H1 (cell line): ENCODE results near the gene MAP1LC3A. TPM values are rescaled to one million over a fixed set of nuclear protein-coding genes. Genes with fewer than 3 reads are reported as not detected.
A peak's percentile ranks its signal among the peaks of the same experiment; 100 is the strongest.

Experiments
- CTCF ChIA-PET: fragments of 300-600 bp; sonication (Branson Sonifier 250); formaldehyde crosslinking; loops from one replicate; lab custom pipeline; 2021; ENCODE audit not compliant: partially characterized antibody; lab: Charles Lee
- POLR2A ChIA-PET: fragments of 300-600 bp; sonication (Branson Sonifier 250); formaldehyde crosslinking; loops from one replicate; lab custom pipeline; 2021; ENCODE audit warnings: inconsistent platforms; ENCODE audit not compliant: partially characterized antibody; lab: Charles Lee
- DNase-seq, 2 experiments: peaks; one replicate each; pipeline versions ENCODE4 v3.0.0 to v3.0.0-alpha.2; 2010 to 2022; ENCODE audit warnings: low spot score in 2 of 2, low read depth in 1 of 2, mixed read lengths in 1 of 2
- FAIRE-seq: peaks from 2 replicates; lab custom pipeline; 2011; peaks lifted over from hg19 to GRCh38; lab: Jason Lieb, UNC
- H2AFZ ChIP-seq: 2 replicates; pipeline ENCODE4 v1.8.1; 2012; ENCODE audit warnings: low read length, inconsistent platforms
- H2AK5ac ChIP-seq: 2 replicates; pipeline ENCODE4 v1.6.1; 2013; ENCODE audit warnings: low read depth, low read length
- H2BK120ac ChIP-seq: replicated peaks from 2 replicates; pipeline ENCODE3; 2013; ENCODE audit warnings: low read depth, low read length, inconsistent platforms
- H2BK12ac ChIP-seq: 2 replicates; pipeline ENCODE4 v1.6.1; 2013; ENCODE audit warnings: low read depth, low read length
- H2BK15ac ChIP-seq: 2 replicates; pipeline ENCODE4 v1.6.1; 2013; ENCODE audit warnings: low read length
- H2BK20ac ChIP-seq: 2 replicates; pipeline ENCODE4 v1.6.1; 2013; ENCODE audit warnings: low read length
- H2BK5ac ChIP-seq: 2 replicates; pipeline ENCODE4 v1.6.1; 2013; ENCODE audit warnings: low read depth, low read length
- H3K14ac ChIP-seq: 2 replicates; pipeline ENCODE4 v1.6.1; 2013; ENCODE audit warnings: inconsistent platforms; ENCODE audit not compliant: insufficient read length
- H3K18ac ChIP-seq: 2 replicates; pipeline ENCODE4 v1.6.1; 2013; ENCODE audit warnings: low read length; ENCODE audit errors: extremely low read depth
- H3K23ac ChIP-seq: 2 replicates; pipeline ENCODE4 v1.6.1; 2013; ENCODE audit warnings: inconsistent platforms; ENCODE audit not compliant: insufficient read length
- H3K23me2 ChIP-seq: 2 replicates; pipeline ENCODE4 v1.6.1; 2013; ENCODE audit warnings: low read depth, low read length
- H3K27ac ChIP-seq: 2 replicates; pipeline ENCODE4 v1.6.1; 2011; ENCODE audit warnings: low read depth, low read length, inconsistent platforms
- H3K27me3 ChIP-seq, 4 experiments: replicated peaks in 1 of 4; 1 replicate in 1 of 4; 2 replicates in 3 of 4; pipeline versions ENCODE4 v1.6.1 to v1.8.1; 2011 to 2013; ENCODE audit warnings: low read length in 3 of 4, mild to moderate bottlenecking in 3 of 4, inconsistent platforms in 2 of 4, mixed read lengths in 2 of 4, moderate library complexity in 1 of 4; ENCODE audit not compliant: control insufficient read depth in 3 of 4, insufficient read depth in 3 of 4; ENCODE audit errors: extremely low read depth in 1 of 4
- H3K36me3 ChIP-seq, 4 experiments: 2 replicates each; pipeline versions ENCODE4 v1.6.1 to v1.8.1; 2011 to 2013; ENCODE audit warnings: mild to moderate bottlenecking in 4 of 4, low read length in 3 of 4, moderate library complexity in 2 of 4, control low read depth in 1 of 4, inconsistent platforms in 1 of 4; ENCODE audit not compliant: insufficient read depth in 4 of 4, control insufficient read depth in 2 of 4
- H3K4ac ChIP-seq: replicated peaks from 2 replicates; pipeline ENCODE3; 2013; ENCODE audit warnings: low read length, low read depth, mixed read lengths, inconsistent platforms; ENCODE audit not compliant: insufficient read length
- H3K4me1 ChIP-seq, 4 experiments: replicated peaks in 1 of 4; 1 replicate in 1 of 4; 2 replicates in 3 of 4; pipeline versions ENCODE4 v1.6.1 to v1.8.1; 2011 to 2013; ENCODE audit warnings: low read length in 3 of 4, inconsistent platforms in 2 of 4, mixed read lengths in 1 of 4; ENCODE audit not compliant: insufficient read depth in 4 of 4, control insufficient read depth in 3 of 4
- H3K4me2 ChIP-seq, 2 experiments: 2 replicates each; pipeline versions ENCODE4 v1.6.1 to v1.8.1; 2011 to 2013; ENCODE audit warnings: low read depth in 2 of 2, low read length in 2 of 2, control low read depth in 1 of 2, inconsistent platforms in 1 of 2, mild to moderate bottlenecking in 1 of 2; ENCODE audit not compliant: insufficient read depth in 1 of 2
- H3K4me3 ChIP-seq, 4 experiments: fragments of 200-600, 300-600 bp in 1 of 4; sonication (generic), shearing (Covaris generic), sonication (Bioruptor Twin) in 1 of 4; 2 replicates each; pipeline versions ENCODE4 v1.5.1 to v1.8.1; 2011 to 2016; ENCODE audit warnings: low read length in 4 of 4, low read depth in 3 of 4, control low read depth in 2 of 4, inconsistent platforms in 2 of 4, mild to moderate bottlenecking in 2 of 4, mixed read lengths in 1 of 4, moderate library complexity in 1 of 4; ENCODE audit not compliant: insufficient read depth in 2 of 4; ENCODE audit errors: extremely low read depth in 1 of 4
- H3K56ac ChIP-seq: replicated peaks from 2 replicates; pipeline ENCODE3; 2013; ENCODE audit warnings: low read depth, mild to moderate bottlenecking, mixed read lengths, low read length, inconsistent platforms; ENCODE audit not compliant: insufficient read length
- H3K79me1 ChIP-seq: 2 replicates; pipeline ENCODE4 v1.6.1; 2013; ENCODE audit warnings: low read depth, low read length, control low read depth
- H3K79me2 ChIP-seq, 2 experiments: 2 replicates each; pipeline versions ENCODE4 v1.6.1 to v1.8.1; 2012 to 2013; ENCODE audit warnings: low read length in 2 of 2, mild to moderate bottlenecking in 2 of 2, inconsistent platforms in 1 of 2; ENCODE audit not compliant: insufficient read depth in 2 of 2, control insufficient read depth in 1 of 2
- H3K9ac ChIP-seq, 4 experiments: replicated peaks in 1 of 4; 1 replicate in 1 of 4; 2 replicates in 3 of 4; pipeline versions ENCODE4 v1.6.1 to v1.8.1; 2011 to 2013; ENCODE audit warnings: low read depth in 3 of 4, low read length in 3 of 4, control low read depth in 2 of 4, mild to moderate bottlenecking in 2 of 4, moderate library complexity in 2 of 4, inconsistent platforms in 1 of 4; ENCODE audit errors: extremely low read depth in 1 of 4
- H3K9me3 ChIP-seq, 2 experiments: 2 replicates each; pipeline versions ENCODE4 v1.6.1 to v1.8.1; 2012 to 2013; ENCODE audit warnings: mild to moderate bottlenecking in 2 of 2, moderate library complexity in 2 of 2, control low read depth in 1 of 2, inconsistent platforms in 1 of 2, low read depth in 1 of 2, low read length in 1 of 2, mixed read lengths in 1 of 2; ENCODE audit not compliant: insufficient read depth in 2 of 2
- H4K20me1 ChIP-seq, 2 experiments: replicated peaks in 1 of 2; 2 replicates each; pipeline versions ENCODE3 to v1.8.1; 2011 to 2013; ENCODE audit warnings: inconsistent platforms in 2 of 2, low read length in 2 of 2, mild to moderate bottlenecking in 1 of 2; ENCODE audit not compliant: insufficient read depth in 2 of 2, control insufficient read depth in 1 of 2
- H4K5ac ChIP-seq: 2 replicates; pipeline ENCODE4 v1.6.1; 2013; ENCODE audit warnings: low read length, low read depth, mixed read lengths, inconsistent platforms; ENCODE audit not compliant: insufficient read length
- H4K8ac ChIP-seq: 2 replicates; pipeline ENCODE4 v1.8.0; 2013; ENCODE audit warnings: mild to moderate bottlenecking, moderate library complexity, low read length, inconsistent platforms; ENCODE audit not compliant: insufficient read depth; ENCODE audit errors: extremely low read depth
- H4K91ac ChIP-seq: replicated peaks from 2 replicates; pipeline ENCODE3; 2013; ENCODE audit warnings: low read length, mixed read lengths, inconsistent platforms; ENCODE audit not compliant: insufficient read length
- CREB1 ChIP-seq: IDR thresholded peaks from 2 replicates; pipeline ENCODE4 v1.6.1; 2012; ENCODE audit warnings: inconsistent platforms
- KDM4A ChIP-seq: IDR thresholded peaks from one replicate; pipeline ENCODE4 v1.7.1; 2012; ENCODE audit warnings: low read depth, mild to moderate bottlenecking, moderate library complexity, low read length, inconsistent platforms; ENCODE audit not compliant: severe bottlenecking
- POLR2AphosphoS5 ChIP-seq: IDR thresholded peaks from 2 replicates; pipeline ENCODE4 v1.6.1; 2011; ENCODE audit warnings: low read depth, low read length
- RFX5 ChIP-seq: IDR thresholded peaks from 2 replicates; pipeline ENCODE4 v1.6.1; 2011; ENCODE audit warnings: low read depth, low read length, improper control_type of control experiment, borderline replicate concordance
- TAF1 ChIP-seq: IDR thresholded peaks from 2 replicates; pipeline ENCODE4 v1.6.1; 2011; ENCODE audit warnings: mild to moderate bottlenecking, low read depth, low read length
- TBP ChIP-seq: IDR thresholded peaks from 2 replicates; pipeline ENCODE4 v1.6.1; 2011; ENCODE audit warnings: low read depth, low read length, improper control_type of control experiment
- WGBS, 2 experiments: shearing (Covaris generic) in 1 of 2; methylation state at CpG; one replicate each; pipeline versions ENCODE4 v1.1.6 to v1.1.7; 2013 to 2015; ENCODE audit warnings: low lambda C conversion rate in 2 of 2, mixed read lengths in 2 of 2, inconsistent platforms in 1 of 2, low coverage in 1 of 2, missing lambda C conversion rate in 1 of 2; ENCODE audit not compliant: insufficient replicate concordance in 2 of 2, insufficient coverage in 1 of 2, insufficient read length in 1 of 2; ENCODE audit errors: extremely low coverage in 1 of 2, missing lambda C conversion rate in 1 of 2; 5-methylcytosine and 5-hydroxymethylcytosine counted together
- long read RNA-seq, 2 experiments: library from RNA in 1 of 2; library from capped mRNA in 1 of 2; stranded (forward); transcript quantifications; one replicate each; pipeline ENCODE4 v2.0.0, GENCODE V29; 2021; ENCODE audit warnings: inconsistent platforms in 1 of 2
- polyA minus RNA-seq, 3 experiments: library from RNA; depleted of rRNA, polyadenylated mRNA; stranded (reverse); fragments of >200 nt; gene quantifications; 1 replicate in 2 of 3; 2 replicates in 1 of 3; pipeline ENCODE4 v1.2.3, GENCODE V29; 2011
- polyA plus RNA-seq, 7 experiments: library from polyadenylated mRNA; depleted of rRNA in 3 of 7; stranded (reverse) in 5 of 7; unstranded in 2 of 7; fragments of >200 nt in 5 of 7; fragments of 200-250 nt in 2 of 7; gene quantifications; 1 replicate in 5 of 7; 2 replicates in 1 of 7; 4 replicates in 1 of 7; pipeline versions ENCODE4 v1.2.1 to v1.2.3, GENCODE V29; 2011 to 2013; ENCODE audit warnings: missing spikeins in 2 of 7, mixed read lengths in 2 of 7
- total RNA-seq: library from RNA; stranded (reverse); fragmentation: NEBNext Ultra II Directional; extraction: Animal tissue kit (Norgen Biotek cat#: 25700); gene quantifications from 2 replicates; pipeline ENCODE4 v1.2.1, GENCODE V29; 2021
- TF ChIP-seq, protein P1 (sequence below): IDR thresholded peaks from 2 replicates; pipeline ENCODE4 v1.6.1; 2012; ENCODE audit warnings: inconsistent platforms

MAP1LC3A gene
- total RNA-seq, result 5.0 and 6.3 TPM in 2 replicates
- 6.1 and 9.5 TPM in 2 replicates for polyA plus RNA-seq (2011; rRNA removed)
- polyA plus RNA-seq (2011; cell fraction: cytosol; rRNA removed), result 3.5 TPM
- 15.4 TPM for polyA plus RNA-seq (2011; cell fraction: nucleus; rRNA removed)
- polyA plus RNA-seq (2012, experiment 1 of 2), result 3.8 to 10.9 TPM (median 10.8 TPM) in 4 replicates
- polyA plus RNA-seq (2012, experiment 2 of 2), result 9.2 TPM
- 5.6 TPM for polyA plus RNA-seq (2013, experiment 1 of 2)
- 5.4 TPM for polyA plus RNA-seq (2013, experiment 2 of 2)
- polyA minus RNA-seq (2011; rRNA and poly(A)+ RNA removed), result 0.61 and 0.69 TPM in 2 replicates
- polyA minus RNA-seq (2011; cell fraction: cytosol; rRNA and poly(A)+ RNA removed), result 4.7 TPM
- 3.9 TPM for polyA minus RNA-seq (2011; cell fraction: nucleus; rRNA and poly(A)+ RNA removed)
- long read RNA-seq, experiment 1, transcript MAP1LC3A-201 (4 exons, 1,574 nt), result major isoform, 7 of 12 reads
- long read RNA-seq, experiment 1, partial matches to known transcripts, result 0 of 12 reads
- long read RNA-seq, experiment 1, other reads (novel, unspliced or antisense), result 5 of 12 reads
- long read RNA-seq, experiment 2, result 0 reads

- no peak within 1 kb of the TSS for H4K91ac ChIP-seq
- peaks cover 3% of the 10 kb centered on the region; the same call in 1 of the 2 replicates for H3K23me2 ChIP-seq
- ChIA-PET POLR2A (interaction anchor here (0.6 to 3.2 kb wide), 8 partner anchors 10 to 286 kb away, joined by 3 to 8 read pairs (median 4); no protein-coding TSS in a partner anchor), CTCF (interaction anchor here (0.6 to 6.2 kb wide), 9 partner anchors 13 to 368 kb away, joined by 3 to 48 read pairs (median 4); no protein-coding TSS in a partner anchor)
- peaks cover 0 to 5% of the 10 kb centered on the region in 2 experiments for H4K20me1 ChIP-seq
- H3K9me3 ChIP-seq, result no peaks in the 10 kb centered on the region
- no peak within 1 kb of the TSS for H2BK15ac ChIP-seq
- peak; percentile 46 to 97 for DNase-seq
- FAIRE-seq, result no peak
- H2BK120ac ChIP-seq, result no peak within 1 kb of the TSS
- H2AFZ ChIP-seq, result peak within 1 kb of the TSS; percentile 84
- H3K56ac ChIP-seq, result no peak within 1 kb of the TSS
- peak within 1 kb of the TSS; percentile 47 for H4K5ac ChIP-seq
- H2BK12ac ChIP-seq, result no peak within 1 kb of the TSS
- peak within 1 kb of the TSS; percentile 51 to 80 (median 56) for H3K4me3 ChIP-seq
- H3K27me3 ChIP-seq, result peaks cover 0 to 2% (median 0%) of the 10 kb centered on the region in 4 experiments; a peak in 1 of 7 replicates
- WGBS, 2 experiments, result 13% methylated on average over 26 of the region's 103 CpGs; no CpG with 5 or more reads in 1 of the 2 experiments
- 0 out of 2 replicates have a peak within 1 kb of the TSS, but pooled peaks have one; percentile 10 for H2BK5ac ChIP-seq
- H3K4me1 ChIP-seq, result peaks cover 0 to 2% (median 0%) of the 10 kb centered on the region in 4 experiments; a peak in 1 of 7 replicates
- no peak within 1 kb of the TSS for H3K23ac ChIP-seq
- no peaks in the 10 kb centered on the region; the same call in 1 of the 2 replicates for H3K79me1 ChIP-seq
- peak within 1 kb of the TSS; percentile 56 to 67 for H3K4me2 ChIP-seq
- peak within 1 kb of the TSS; percentile 50; the same call in 1 of the 2 replicates for H3K27ac ChIP-seq
- H3K4ac ChIP-seq, result no peak within 1 kb of the TSS
- H2AK5ac ChIP-seq, result no peak within 1 kb of the TSS
- peak within 1 kb of the TSS; percentile 93 for H4K8ac ChIP-seq
- peak within 1 kb of the TSS; percentile 42 to 82 (median 45) for H3K9ac ChIP-seq
- H3K79me2 ChIP-seq, result no peaks in the 10 kb centered on the region
- H2BK20ac ChIP-seq, result no peak within 1 kb of the TSS
- H3K18ac ChIP-seq, result no peak within 1 kb of the TSS
- H3K14ac ChIP-seq, result no peak within 1 kb of the TSS
- no peaks in the 10 kb centered on the region for H3K36me3 ChIP-seq
- TF ChIP-seq TBP (0 out of 2 replicates have a peak, but pooled peaks have one; percentile 36), KDM4A (peak; percentile 81), TAF1 (peak; percentile 56; the same call in 1 of the 2 replicates), CREB1 (peak; percentile 97), RFX5 (no peak), POLR2AphosphoS5 (peak; percentile 44; the same call in 1 of the 2 replicates)
- TF ChIP-seq, protein P1, sequence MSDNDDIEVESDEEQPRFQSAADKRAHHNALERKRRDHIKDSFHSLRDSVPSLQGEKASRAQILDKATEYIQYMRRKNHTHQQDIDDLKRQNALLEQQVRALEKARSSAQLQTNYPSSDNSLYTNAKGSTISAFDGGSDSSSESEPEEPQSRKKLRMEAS, result peak; percentile 46; the same call in 1 of the 2 replicates
Measured at GRCh38 chr20:34558320-34559218, at the start of gene MAP1LC3A. Gene MAP1LC3A (plus strand): TSS chr20:34558718. CDS start chr20:34558869, 151 bp downstream.
